GM21526 (cell line): Measurements from ENCODE around the gene PRKG1.

Experiments used
- ATAC-seq: cut with Tn5 transposase; IDR thresholded peaks from one replicate; pipeline ENCODE4 v1.9.1; 2021; ENCODE audit warnings: moderate library complexity; ENCODE audit not compliant: unreplicated experiment, low FRiP score

Gene PRKG1

GRCh38 chr10:51074238-51075028, at the start of gene PRKG1:
Gene PRKG1, plus strand, starts transcription at chr10:51074487.
- ATAC-seq = no peak

GRCh38 chr10:51028420-51028819, 45.9 kb upstream of the PRKG1 start:
- no peak for ATAC-seq

GRCh38 chr10:51029172-51029641, 45.1 kb upstream of the PRKG1 start:
- ATAC-seq = no peak

- no peak for ATAC-seq
These were observed 43.8 kb upstream of the PRKG1 start for GRCh38 chr10:51030480-51030879.

GRCh38 chr10:51031950-51032349, 42.3 kb upstream of the PRKG1 start:
- no peak for ATAC-seq

- ATAC-seq = no peak
These were observed 39.5 kb upstream of the PRKG1 start for GRCh38 chr10:51034769-51035168.

- no peak for ATAC-seq
These were observed 38.9 kb upstream of the PRKG1 start for GRCh38 chr10:51035344-51035743.

GRCh38 chr10:51045871-51046270, 28.4 kb upstream of the PRKG1 start:
- ATAC-seq = no peak

GRCh38 chr10:51046654-51047053, 27.6 kb upstream of the PRKG1 start:
- ATAC-seq = no peak

GRCh38 chr10:51047857-51048256, 26.4 kb upstream of the PRKG1 start:
- no peak for ATAC-seq

GRCh38 chr10:51048792-51049191, 25.5 kb upstream of the PRKG1 start:
- ATAC-seq = no peak

GRCh38 chr10:51052163-51052562, 22.1 kb upstream of the PRKG1 start:
- ATAC-seq = no peak

GRCh38 chr10:51057925-51058324, 16.4 kb upstream of the PRKG1 start:
- no peak for ATAC-seq

- no peak for ATAC-seq
These were observed 11.1 kb upstream of the PRKG1 start for GRCh38 chr10:51063166-51063565.

- no peak for ATAC-seq
These were observed 10.4 kb upstream of the PRKG1 start for GRCh38 chr10:51063659-51064535.

- no peak for ATAC-seq
These were observed 8.1 kb upstream of the PRKG1 start for GRCh38 chr10:51066231-51066630.

- ATAC-seq = no peak
These were observed 2.1 kb upstream of the PRKG1 start for GRCh38 chr10:51072210-51072609.

- ATAC-seq = no peak
These were observed 1.3 kb upstream of the PRKG1 start for GRCh38 chr10:51072921-51073434.

GRCh38 chr10:51073453-51074237, 642 bp upstream of the PRKG1 start:
- ATAC-seq = no peak

GRCh38 chr10:51075043-51075872, 971 bp downstream of the PRKG1 start:
- no peak for ATAC-seq
